Stimulated activated CD8-positive, alpha-beta memory T cell treated with anti-CD3 and anti-CD28 coated beads, Interleukin-4, amount 100 ng/mL, for 4 hours (primary cell): ENCODE measurements around the gene ANKRD33.
A peak's percentile ranks its signal among the peaks of the same experiment; 100 is the strongest.

Source experiments
- DNase-seq, 2 donors: peaks; one replicate each; pipeline ENCODE4 v3.0.0-alpha.2; 2020; ENCODE audit warnings: low read depth in 2 of 2, low spot score in 1 of 2

The ANKRD33 gene, protein sequence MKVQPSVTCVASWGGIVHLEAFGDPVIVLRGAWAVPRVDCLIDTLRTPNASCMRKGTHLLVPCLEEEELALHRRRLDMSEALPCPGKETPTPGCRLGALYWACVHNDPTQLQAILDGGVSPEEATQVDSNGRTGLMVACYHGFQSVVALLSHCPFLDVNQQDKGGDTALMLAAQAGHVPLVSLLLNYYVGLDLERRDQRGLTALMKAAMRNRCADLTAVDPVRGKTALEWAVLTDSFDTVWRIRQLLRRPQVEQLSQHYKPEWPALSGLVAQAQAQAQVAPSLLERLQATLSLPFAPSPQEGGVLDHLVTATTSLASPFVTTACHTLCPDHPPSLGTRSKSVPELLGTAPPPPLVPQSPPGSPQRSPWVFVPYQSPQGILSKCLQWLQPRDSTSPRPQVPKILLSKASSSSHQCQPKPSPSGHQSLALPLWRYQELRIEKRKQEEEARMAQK

DNA sequence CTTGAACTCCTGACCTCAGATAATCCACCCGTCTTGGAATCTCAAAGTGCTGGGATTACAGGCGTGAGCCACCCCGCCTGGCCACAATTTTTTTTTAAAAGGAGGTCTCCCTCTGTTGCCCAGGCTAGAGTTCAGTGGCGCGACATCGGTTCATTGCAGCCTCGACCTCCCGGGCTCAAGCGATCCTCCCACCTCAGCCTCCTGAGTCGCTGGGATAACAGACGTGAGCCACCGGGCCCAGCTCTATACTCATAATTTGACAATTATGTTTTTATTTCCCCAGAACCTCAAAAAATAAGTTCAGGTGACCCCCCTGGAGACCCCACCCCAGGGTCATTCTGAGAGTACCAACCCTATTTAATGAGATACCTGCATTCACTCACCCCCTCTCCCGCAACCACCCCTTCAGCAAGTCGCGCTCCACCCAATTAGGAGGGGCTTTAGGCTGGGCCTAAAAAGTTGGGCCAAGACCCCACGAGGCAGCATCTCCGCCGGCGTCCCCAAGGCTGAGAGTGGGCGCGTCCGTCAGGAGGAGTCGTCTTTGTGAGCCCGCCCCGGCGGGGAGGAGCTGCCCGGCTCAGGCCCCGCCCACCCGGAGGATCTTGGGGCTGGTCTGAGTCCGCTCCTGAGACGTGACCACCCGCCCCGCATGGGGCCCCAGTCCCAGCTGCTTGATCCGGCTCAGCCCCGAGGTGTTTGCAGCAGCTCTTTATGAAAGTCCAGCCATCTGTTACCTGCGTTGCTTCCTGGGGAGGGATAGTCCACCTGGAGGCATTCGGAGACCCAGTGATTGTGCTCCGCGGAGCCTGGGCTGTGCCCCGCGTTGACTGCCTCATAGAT lies at the start of gene ANKRD33:
TSS of gene ANKRD33 (plus strand) at position 628 of the 840 bp plus-strand sequence. CDS start at position 712, 84 bp downstream.
- no peak for DNase-seq

DNA sequence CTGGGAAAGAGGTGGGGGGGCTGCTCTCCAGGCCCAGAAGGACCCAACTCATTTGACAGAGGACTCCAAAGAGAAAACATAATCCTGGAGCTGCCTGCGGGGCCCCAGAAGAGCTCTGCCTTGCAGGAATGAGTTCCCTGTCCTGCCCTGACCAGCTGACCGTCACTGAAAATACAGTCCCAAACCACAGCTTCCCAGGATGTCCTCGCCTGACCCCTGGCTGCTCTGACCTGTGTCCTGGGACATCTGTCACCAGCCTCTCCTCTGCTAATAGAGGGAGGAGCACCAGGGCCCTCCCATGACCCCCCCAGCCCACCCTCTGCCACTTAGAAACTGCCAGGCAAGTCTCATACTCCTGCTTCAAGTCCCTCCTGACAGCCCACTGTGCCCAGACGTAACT lies 49.1 kb upstream of the ANKRD33 start:
- no peak for DNase-seq

DNA sequence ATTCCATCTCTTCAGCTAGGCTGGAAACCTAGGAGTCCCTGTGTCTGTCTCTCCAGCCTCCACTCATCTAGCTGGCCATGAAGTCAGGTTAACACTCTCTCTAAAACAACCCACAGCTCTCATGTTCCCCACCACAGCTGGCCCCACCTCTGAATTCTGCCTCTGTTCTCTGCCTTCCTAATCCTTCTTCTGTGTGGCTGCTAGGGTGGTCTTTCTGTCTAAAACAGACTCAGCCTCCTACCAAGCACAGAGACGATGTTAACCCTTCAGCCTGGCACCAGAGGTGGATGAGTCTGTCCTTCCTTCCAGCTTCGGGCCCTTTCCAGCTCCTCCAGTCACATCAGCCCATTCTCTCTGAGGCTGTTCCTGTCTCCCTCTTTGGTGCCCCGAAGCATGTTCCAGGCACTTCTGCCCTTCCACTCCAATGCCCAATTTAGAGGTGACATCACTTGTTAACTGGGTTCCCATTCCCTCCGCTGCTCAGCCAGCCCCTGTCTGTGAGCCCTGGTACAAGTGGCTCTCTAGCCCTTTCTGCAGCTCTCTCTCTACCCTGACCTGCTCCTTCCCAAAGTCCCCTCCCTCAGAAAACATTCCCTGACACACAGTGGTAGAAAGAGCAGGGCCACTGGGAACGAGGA lies 48.5 kb upstream of the ANKRD33 start:
- no peak for DNase-seq

DNA sequence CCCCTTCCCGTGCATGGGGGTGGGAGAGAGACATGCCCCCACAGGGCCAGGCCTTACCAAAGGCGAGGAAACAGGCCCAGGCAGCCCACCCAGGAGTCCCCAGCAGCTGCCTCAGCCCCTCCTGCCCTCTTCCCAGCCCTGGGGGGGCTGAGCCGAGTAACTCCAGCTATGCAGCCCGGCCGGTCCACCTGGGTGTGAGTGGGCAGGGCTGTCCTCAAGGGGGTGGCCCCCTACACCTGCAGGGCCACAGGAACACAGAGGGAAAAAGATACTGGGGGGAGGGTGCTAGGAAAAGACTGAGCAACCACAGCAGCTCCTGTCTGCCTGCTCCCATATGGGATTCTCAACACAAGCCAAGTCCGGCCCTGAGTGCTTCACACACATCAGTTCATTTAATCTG lies 46.9 kb upstream of the ANKRD33 start:
- DNase-seq = no peak

DNA sequence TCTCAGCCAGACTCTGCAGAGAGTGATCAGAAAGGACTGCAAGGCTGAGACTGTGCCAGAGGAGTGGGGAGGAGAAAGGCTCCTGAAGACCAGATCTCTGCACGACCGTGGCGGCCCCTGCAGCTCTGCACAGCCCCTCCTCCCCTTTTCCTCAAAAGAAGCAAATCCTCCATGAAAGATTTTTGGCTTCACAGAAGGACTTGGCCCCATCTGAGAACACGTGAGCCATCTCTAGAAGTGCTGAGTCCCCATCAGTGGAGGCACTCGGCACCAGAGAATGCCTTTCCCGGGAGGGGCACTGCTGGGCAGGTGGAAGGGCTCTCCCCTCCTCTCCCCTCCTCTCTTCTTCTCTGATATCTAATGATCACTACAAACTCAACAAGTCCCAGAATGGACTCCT lies 46.2 kb upstream of the ANKRD33 start:
- DNase-seq = no peak

DNA sequence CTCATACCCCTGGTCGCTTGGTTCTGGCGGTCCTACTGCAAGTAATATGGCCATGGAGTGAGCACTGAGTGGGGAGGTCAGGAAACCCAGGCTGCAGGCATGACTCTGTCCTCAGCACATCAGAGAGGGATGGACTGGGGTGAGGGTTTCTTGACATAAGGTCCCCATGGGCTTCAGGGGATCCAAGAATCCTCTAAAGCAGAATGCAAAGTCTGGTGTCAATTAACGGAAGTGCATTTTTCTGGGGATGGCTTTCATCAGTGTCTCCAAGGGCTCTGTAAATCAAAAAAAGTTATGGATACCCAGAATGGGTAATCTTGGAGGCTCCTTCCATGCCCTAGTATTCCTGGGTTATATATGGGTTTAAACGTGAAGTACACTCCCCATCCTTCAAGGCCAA lies 43.0 kb upstream of the ANKRD33 start:
- DNase-seq = no peak

DNA sequence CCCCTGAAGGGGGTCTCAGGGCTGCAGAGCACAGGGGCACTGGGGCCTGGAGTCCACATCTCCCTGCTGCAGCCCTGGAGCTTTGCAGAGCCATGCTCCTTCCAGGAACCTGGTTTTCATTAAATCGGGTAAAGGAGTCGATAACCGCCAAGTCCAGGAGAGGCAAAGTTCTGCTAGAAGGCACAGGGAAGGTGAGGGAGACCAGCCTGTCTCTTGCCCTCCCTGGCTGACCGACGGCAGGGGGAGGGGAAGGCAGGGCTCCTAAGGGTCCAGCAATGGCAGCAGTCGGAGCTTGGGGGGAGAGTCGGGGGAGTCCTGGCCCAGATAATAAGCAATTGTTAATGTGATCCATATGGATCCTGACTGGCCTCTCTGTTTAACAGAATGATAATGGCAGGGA lies 42.4 kb upstream of the ANKRD33 start:
- DNase-seq = no peak

DNA sequence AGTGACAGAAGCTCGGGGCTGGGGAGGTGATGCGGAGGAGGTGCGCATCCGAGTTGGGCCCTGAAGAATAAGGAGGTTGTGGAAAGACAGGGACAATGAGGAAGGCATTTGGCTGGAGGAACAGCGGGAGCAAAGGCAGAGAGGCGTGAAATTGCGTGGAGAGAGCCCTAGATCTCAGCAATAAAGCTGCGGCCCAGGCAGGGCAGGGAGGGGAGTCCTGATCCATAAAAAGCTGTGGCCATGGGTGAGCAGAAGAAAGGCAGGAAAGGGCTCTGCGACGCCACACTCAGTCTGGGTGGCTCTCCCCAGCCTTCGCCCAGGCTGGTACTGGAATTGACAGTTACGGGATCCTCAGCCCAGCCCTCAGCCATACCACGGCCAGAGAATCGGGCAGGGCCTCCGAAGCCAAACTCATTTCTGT lies 41.6 kb upstream of the ANKRD33 start:
- DNase-seq = no peak

DNA sequence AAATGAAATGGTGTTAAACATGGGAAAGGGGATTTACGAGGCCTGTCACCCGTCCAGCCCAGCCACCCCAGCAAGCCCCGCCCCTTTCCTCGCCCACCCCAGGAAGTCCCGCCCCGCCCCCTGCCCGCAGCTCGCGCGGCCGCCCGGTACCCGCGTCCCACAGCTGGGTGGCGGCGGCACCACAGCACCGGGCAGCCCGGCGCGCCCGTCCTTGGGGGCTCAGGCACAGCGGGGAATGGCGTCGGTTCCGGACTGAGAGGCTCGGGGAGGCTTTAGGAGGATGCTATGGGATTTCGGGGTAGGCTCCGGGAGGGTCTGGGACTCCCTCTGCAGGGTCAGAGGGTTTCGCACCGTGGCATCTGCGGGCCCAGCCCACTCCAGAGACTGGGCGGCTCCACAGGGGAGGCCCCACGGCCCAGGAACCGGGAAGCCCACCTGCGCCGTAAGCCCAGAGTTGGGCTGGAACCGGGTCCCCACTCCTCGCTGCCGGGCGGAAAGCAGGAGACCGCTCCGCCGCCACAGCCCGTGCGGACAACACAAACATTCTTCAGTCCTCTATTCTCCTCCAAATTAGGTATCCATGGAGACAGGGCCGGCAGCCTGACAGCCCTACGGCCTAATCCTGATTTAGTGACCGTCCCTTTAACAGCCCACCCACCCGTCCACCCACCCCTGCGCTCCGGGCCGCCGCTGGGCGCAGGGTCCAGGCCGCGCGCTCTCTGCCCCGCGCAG lies 40.8 kb upstream of the ANKRD33 start:
- DNase-seq = peak in 1 of 2 donors; percentile 17

DNA sequence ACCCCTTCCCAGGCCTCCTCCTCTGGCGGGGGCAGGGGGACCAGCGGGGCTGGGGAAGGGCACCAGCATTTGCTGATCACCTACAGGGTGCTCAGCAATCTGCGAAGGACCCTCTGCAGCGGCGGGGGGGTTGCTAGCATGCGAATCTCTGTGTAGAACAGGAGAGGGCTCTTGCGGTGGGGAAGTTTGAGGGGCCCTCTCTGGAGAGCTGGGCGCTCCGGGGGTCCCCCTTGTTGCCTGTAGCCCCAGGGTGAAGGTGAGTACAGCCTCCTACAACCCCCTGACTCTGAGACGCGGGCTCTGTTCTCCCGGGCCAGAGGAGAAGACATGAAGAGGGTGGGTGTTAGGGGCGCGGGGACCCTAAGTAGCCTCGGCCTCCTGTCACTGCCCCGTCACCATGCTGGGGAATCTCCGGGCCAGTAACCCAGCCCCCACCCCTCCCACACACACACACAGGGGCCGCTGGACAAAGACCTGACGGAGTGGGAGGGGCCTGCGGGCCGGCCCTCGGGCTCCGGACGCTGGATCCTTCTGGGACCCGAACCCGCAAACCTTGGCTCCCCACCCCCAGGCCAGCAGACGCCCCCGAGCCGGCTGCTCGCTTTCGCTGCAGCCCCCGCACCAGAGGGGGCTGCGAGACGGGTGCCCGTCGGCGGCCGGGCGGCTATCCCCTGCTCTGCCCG lies 40.1 kb upstream of the ANKRD33 start:
- DNase-seq = no peak

DNA sequence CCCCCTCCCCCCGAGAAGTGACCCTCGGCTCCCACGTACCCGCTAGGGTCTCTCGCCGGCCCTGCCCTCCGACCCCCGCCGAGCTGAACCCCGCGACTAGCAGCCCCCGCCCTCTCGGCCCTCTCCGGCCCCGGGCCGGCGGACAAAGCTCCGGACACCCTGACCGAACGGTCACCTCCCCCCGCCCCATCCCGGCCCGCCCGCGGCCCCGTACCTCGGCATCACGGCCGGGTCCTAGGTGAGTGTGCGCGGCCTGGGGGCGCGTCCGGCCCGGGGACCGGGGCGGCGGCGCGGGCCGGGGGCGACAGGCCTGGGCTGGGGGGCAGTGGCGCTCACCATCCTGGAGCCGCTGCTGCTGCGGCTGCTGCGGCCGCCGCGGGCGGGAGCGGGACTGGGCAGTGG lies 39.6 kb upstream of the ANKRD33 start, which contains the start of gene FIGNL2:
TSS of gene FIGNL2 (minus strand) at position 393 of the 402 bp plus-strand sequence. CDS start 26,305 bp downstream, outside the sequence.
- no peak for DNase-seq

DNA sequence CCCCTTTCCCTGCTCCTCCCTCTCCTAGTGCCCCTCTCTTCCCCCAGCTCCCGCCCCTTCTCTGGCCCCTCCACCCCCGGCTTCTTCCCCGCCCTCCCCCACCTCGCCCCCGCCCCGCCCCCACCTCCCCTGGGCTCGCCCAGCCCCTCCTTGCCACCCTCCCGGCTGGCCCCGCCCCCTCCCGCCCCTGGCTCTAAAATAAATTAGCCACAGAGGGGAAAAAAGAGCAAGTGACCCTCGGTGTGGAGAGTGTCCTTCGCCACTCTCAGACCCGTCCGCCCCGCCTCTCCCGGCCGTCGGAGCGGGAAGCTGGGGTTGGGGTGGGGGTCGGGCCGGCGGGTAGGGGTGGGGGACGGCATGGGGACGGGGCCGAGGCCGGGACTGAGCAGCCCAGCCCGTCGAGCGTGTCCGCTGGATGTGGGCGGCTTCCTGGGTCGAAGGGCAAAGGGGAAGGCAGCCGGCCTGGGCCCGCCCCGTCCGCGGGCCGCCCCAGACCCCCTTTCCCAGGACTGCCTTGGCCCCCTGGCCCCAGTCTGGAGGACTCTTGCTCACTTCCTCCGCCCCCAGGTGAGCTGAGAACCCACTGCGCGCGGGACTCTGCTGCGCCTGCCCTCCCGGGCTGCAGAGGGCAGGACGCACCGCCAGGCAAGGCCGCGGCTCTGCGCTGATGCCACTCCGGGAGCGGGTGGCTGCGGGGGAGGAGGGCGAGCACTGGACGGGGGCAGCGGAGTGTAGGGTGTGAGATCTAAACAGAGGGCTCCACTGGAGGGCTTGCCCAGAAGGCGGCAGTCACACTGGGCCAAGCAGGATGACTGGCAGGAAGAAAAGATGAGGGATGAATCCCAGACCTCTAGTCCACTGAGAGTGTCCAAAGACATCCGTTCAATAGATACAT lies 38.8 kb upstream of the ANKRD33 start:
- no peak for DNase-seq

DNA sequence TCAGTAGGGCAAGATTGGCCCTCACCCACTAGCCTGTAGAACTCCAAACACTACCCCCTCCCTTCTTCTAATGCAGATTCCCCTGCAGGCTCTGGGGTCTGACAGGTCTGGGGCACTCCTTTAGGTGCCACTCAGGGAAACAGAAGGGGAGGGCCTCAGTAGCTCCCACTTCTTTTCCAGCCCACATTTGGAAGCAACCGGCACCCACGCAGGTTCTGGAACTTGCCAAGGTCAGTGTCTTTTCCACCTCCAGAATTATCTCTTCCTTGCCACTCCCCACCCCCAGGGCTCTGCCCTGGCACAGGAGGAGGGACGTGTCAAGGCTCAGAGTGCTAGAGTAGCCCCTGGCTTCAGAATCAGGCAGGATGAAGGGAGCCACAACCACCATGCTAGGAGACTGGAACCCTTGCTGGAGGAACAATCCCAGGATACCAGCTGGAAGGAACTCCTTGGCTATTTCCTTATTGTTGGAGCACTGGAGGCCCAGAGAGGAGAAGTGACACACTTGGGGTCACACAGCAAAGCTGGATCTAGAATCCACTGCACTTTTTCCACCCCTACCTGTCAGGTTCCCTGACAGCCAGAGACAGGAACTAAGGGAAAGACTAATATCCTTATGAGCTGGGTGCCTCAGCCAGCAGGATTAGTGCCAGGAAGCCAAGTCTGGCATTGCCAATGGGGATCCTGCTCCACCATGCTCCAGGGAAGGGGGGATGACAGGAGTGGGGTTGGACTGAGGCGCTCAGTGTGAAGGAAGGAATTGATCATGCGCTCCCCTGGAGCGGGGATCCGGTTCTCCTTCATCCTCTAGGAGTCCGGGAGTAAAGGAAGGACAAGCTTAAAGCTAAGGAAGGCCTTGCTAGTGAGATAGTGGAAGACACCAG lies 37.6 kb upstream of the ANKRD33 start:
- DNase-seq = no peak

DNA sequence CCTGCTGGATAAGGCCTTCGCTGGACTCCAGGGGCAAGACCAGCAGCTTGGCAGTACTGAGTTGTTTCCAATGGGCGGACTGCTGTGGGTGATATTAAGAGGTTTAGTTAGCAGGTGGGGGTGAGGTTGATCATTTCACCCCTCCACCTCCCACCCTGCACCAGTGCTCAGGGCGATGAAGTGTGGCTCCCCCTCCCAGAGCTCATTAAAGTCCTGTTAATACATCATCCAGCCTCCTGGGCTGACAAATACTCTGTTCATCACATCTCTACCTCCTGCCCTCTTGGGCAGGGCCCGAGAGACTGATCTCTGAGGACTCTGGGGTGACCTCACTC lies 37.0 kb upstream of the ANKRD33 start:
- DNase-seq = no peak

DNA sequence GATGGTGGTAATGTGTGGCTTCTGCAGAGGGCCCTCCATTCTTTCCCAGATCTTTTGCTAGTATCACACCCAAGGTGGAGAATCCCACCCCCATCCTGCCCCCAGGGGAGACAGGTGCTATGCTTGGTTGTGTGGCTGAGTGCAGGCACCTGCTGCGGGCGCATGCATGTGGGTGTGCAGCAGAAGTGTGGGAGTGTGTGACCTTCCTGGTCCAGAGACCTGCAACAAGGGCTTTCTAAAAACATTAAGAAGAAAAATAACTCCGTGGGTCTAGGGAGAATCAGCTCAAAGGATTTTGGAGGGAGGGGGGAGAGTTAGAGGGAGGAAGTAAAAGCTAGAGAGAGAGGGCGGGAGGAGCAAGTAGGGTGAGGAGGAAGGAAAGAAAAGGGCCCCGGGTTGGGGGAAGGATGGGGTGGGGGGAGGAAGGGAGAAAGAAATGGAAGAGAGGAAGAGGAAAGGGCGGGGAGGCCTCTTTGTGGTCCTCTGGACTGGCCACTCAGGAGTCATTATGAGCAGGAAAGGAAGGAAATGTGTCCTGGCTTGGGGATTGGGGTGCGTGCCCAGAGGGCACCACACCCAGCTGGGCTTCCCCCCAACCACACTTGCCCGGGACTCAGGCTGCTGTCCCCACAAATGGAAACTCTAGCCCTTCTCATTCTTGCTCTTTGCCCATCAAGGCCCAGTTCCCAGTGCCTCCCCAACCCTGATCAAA lies 36.3 kb upstream of the ANKRD33 start:
- no peak for DNase-seq

DNA sequence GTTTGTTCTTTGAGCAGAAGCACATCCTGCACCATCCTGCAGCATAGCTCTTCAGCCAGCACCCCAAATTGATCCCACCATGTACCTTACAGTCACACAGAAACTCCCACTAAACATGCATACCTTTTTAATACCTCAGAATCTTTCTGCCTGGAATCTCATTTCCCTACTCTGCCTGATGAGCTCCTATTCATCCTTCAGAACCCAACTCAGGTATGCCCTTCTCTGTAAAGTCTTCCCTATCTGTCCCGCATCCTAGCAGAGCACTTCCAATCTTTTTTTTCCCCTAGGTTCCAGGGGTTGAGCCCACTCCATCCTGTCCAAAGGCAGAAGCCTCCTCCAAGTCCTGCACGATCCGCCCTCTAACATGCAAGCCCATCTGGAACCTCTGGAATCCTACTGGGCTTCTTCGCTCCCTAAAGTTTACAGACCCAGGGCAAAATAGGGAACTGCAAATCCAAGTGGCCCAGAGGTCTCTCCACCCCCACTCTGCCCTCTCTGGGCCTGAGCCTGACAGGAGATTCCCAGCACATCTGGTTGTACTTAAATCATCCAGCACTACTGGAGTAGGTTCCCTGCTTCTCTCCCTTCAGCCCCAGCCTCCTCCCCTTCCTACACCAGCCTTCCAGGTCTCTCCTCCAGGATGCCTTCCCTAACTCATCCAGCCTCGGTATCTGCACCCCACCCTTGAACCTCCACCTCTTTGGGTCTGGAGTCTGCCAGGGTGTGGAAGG lies 35.3 kb upstream of the ANKRD33 start:
- no peak for DNase-seq
